Natural killer cell (primary cell): ENCODE data around the gene RFX8. TPM values are rescaled to one million over a fixed set of nuclear protein-coding genes. Genes with fewer than 3 reads are reported as not detected.

Experiments used
- ATAC-seq, 3 donors: fragments of 150-1000 bp in 2 of 3; fragments of 200-7000 bp in 1 of 3; cut with Tn5 transposase; 1 replicate in 1 of 3; 2 replicates in 2 of 3; pipeline ENCODE4 v1.10.0; 2021; ENCODE audit warnings: mild to moderate bottlenecking in 2 of 3, moderate library complexity in 2 of 3
- DNase-seq, 2 donors: peaks; one replicate each; pipeline versions ENCODE4 v3.0.0 to v3.0.0-alpha.2; 2013 to 2021; ENCODE audit warnings: mixed read lengths in 1 of 2
- H3K27ac ChIP-seq: one replicate; pipeline ENCODE4 v1.5.1; 2013; ENCODE audit warnings: mild to moderate bottlenecking, low read length
- H3K27me3 ChIP-seq: one replicate; pipeline ENCODE4 v1.6.1; 2013; ENCODE audit warnings: low read length; ENCODE audit not compliant: control insufficient read depth, insufficient read depth
- H3K36me3 ChIP-seq: one replicate; pipeline ENCODE4 v1.6.1; 2013; ENCODE audit warnings: low read length; ENCODE audit not compliant: control insufficient read depth, insufficient read depth
- H3K4me1 ChIP-seq: one replicate; pipeline ENCODE4 v1.6.1; 2013; ENCODE audit warnings: low read length; ENCODE audit not compliant: control insufficient read depth, insufficient read depth
- H3K4me3 ChIP-seq: one replicate; pipeline ENCODE4 v1.5.1; 2013; ENCODE audit warnings: low read length
- H3K9me3 ChIP-seq: one replicate; pipeline ENCODE4 v1.6.1; 2013; ENCODE audit warnings: low read length; ENCODE audit not compliant: control insufficient read depth, insufficient read depth
- H3K27ac Mint-ChIP-seq, 2 donors: one replicate each; pipeline ENCODE4 v1.8.0; 2022; ENCODE audit warnings: mild to moderate bottlenecking in 2 of 2, mixed read lengths in 2 of 2, moderate library complexity in 1 of 2
- H3K27me3 Mint-ChIP-seq, 2 donors: one replicate each; pipeline ENCODE4 v1.8.0; 2022; ENCODE audit warnings: low read depth in 2 of 2, mixed read lengths in 2 of 2
- H3K36me3 Mint-ChIP-seq: one replicate; pipeline ENCODE4 v1.8.0; 2022; ENCODE audit warnings: mixed read lengths
- H3K4me1 Mint-ChIP-seq, 2 donors: one replicate each; pipeline ENCODE4 v1.8.0; 2022; ENCODE audit warnings: mixed read lengths in 2 of 2
- H3K4me3 Mint-ChIP-seq: one replicate; pipeline ENCODE4 v1.8.0; 2022; ENCODE audit warnings: mild to moderate bottlenecking, moderate library complexity, mixed read lengths
- H3K9me3 Mint-ChIP-seq, 2 donors: one replicate each; pipeline ENCODE4 v1.8.0; 2022; ENCODE audit warnings: mixed read lengths in 2 of 2
- WGBS: methylation state at CpG from one replicate; pipeline ENCODE4 v1.1.7; 2013; ENCODE audit warnings: missing lambda C conversion rate; ENCODE audit not compliant: insufficient coverage; 5-methylcytosine and 5-hydroxymethylcytosine counted together
- intact Hi-C: fragments of 100-400 bp; cut with micrococcal nuclease; formaldehyde crosslinking; loops from one replicate; pipeline ENCODE4 v1.14.2; 2022
- total RNA-seq, 4 donors: library from RNA; stranded (reverse); fragments of 120-200 nt in 1 of 4; gene quantifications; one replicate each; pipeline versions ENCODE4 v1.2.3 to v1.2.4, GENCODE V29; 2013 to 2022
- TF ChIP-seq, protein P1 (sequence below): fragments of 200-600 bp; IDR thresholded peaks from one replicate; pipeline ENCODE4 v1.8.0; 2022; ENCODE audit warnings: antibody characterized with exemption

The RFX8 gene
- total RNA-seq, 3 donors from 2014 or later (not counting 1 experiment from before 2014, with no cell fraction given), result 0.68 TPM; not detected in 2

DNA sequence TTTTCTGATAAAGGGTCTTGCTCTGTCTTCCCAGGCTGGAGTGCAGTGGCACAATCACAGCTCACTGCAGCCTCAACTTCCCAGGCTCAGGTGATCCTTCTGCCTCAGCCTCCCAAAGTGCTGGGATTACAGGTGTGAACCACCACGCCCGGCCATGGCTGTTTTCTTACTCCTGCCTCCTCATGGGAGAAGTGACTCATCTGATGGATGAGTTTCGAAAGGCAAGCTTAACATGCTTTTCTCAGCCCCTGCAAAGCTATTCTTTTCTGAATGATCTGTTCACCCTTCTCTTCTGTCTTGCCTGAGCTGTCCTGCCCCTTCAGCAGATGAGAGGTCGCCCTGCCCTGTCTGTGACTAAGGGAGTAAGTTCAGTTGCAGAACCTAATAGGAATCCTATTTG lies 86.7 kb downstream of the RFX8 start:
- Histone ChIP-seq H3K4me1 (peaks cover 10% of the 10 kb centered on the region), H3K9me3 (no peaks in the 10 kb centered on the region), H3K36me3 (no peaks in the 10 kb centered on the region), H3K27ac (no peak overlapping the region), H3K27me3 (peaks cover 24% of the 10 kb centered on the region), H3K4me3 (no peak overlapping the region)
- ATAC-seq (no peak), DNase-seq (no peak)
- WGBS, result 64% methylated on average over 4 of the region's 4 CpGs
- Mint-ChIP-seq H3K27me3 (peaks cover 34 to 65% of the 10 kb centered on the region in 2 donors), H3K36me3 (no peaks in the 10 kb centered on the region), H3K4me1 (peaks cover 5 to 6% of the 10 kb centered on the region in 2 donors), H3K4me3 (peak overlapping the region; percentile 80), H3K9me3 (no peaks in the 10 kb centered on the region), H3K27ac (no peak overlapping the region)
- TF ChIP-seq, protein P1, sequence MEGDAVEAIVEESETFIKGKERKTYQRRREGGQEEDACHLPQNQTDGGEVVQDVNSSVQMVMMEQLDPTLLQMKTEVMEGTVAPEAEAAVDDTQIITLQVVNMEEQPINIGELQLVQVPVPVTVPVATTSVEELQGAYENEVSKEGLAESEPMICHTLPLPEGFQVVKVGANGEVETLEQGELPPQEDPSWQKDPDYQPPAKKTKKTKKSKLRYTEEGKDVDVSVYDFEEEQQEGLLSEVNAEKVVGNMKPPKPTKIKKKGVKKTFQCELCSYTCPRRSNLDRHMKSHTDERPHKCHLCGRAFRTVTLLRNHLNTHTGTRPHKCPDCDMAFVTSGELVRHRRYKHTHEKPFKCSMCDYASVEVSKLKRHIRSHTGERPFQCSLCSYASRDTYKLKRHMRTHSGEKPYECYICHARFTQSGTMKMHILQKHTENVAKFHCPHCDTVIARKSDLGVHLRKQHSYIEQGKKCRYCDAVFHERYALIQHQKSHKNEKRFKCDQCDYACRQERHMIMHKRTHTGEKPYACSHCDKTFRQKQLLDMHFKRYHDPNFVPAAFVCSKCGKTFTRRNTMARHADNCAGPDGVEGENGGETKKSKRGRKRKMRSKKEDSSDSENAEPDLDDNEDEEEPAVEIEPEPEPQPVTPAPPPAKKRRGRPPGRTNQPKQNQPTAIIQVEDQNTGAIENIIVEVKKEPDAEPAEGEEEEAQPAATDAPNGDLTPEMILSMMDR, result no peak
- intact Hi-C loops, result no loop called here

DNA sequence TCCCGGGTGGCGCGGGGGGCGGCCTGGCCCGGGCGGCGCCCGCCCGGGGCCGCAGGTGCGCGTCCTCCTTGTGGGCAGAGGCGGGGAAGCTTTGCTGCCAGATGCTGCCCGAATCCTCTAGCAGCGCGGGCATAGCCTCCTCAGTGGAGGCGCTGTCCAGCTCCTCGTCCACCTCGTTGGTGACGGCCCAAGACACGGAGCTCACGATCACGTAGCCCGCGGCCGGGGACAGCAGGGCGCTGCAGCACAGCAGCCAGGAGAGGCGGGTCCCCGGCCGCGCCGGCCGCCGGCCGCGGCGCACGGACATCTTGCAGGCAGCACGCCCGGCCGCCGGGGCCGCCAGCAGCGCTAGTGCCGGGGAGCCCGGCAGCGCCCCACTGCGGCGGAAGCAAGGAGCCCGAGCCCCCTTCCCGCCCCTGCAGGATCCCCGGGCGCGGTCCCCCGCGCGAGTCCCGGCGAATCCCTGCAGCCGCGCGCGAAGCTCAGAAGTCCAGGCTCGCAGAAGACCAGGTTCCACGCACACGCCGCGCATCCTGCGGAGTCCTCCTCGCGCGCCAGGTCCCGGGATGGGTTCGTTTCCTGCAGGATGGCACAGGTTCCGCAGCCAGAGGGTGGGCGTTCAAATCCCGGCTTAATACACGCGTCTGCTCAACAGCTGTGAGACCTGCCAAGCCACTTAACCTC lies 87.6 kb downstream of the RFX8 start, which contains the start of gene CREG2:
TSS of gene CREG2 (minus strand) at position 353 of the 684 bp plus-strand sequence. CDS start at position 307, 46 bp downstream.
- Mint-ChIP-seq H3K4me1 (peaks cover 5 to 6% of the 10 kb centered on the region in 2 donors), H3K4me3 (peak within 1 kb of the TSS; percentile 80), H3K27ac (no peak within 1 kb of the TSS), H3K36me3 (no peaks in the 10 kb centered on the region), H3K27me3 (peaks cover 32 to 72% of the 10 kb centered on the region in 2 donors), H3K9me3 (no peaks in the 10 kb centered on the region)
- DNase-seq (peak; percentile 35 to 76), ATAC-seq (peak; percentile 82 to 90 (median 86))
- Histone ChIP-seq H3K4me1 (peaks cover 10% of the 10 kb centered on the region), H3K4me3 (no peak within 1 kb of the TSS), H3K27ac (no peak within 1 kb of the TSS), H3K9me3 (no peaks in the 10 kb centered on the region), H3K36me3 (no peaks in the 10 kb centered on the region), H3K27me3 (peaks cover 24% of the 10 kb centered on the region)
- under 1% methylated on average over 79 of the region's 79 CpGs for WGBS
- TF ChIP-seq, protein P1, result peak; percentile 58
- intact Hi-C loops, result no loop called here

DNA sequence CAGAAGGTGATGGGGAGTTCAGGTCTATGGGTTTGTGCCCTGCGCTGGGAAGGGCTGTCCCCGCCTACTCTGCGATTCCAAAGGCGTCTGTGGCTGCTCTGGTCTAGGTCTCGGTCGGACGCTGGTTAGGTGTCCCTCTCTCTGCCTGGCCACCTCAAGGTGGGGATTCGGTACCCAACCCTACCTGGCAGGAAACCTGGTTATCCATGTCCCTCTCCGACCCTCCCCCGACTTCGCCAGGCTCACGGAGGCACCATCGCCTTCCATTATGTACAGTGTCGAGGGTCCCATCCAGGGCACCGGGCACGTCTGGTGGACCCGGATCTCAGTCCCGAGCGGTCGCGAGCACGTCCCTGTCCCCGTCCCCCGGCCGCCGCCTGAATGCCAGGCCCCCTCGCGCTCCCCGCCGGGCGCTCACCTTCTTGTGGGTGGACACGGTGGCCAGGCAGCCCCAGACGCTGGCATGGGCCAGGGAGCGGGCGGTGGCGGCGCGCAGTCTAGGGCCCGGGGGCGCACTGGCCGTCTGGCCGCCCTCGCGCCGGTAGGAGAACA lies 88.2 kb downstream of the RFX8 start:
- Mint-ChIP-seq H3K9me3 (no peaks in the 10 kb centered on the region), H3K27me3 (peaks cover 32 to 72% of the 10 kb centered on the region in 2 donors), H3K36me3 (no peaks in the 10 kb centered on the region), H3K4me3 (peak overlapping the region; percentile 65), H3K27ac (no peak overlapping the region), H3K4me1 (peaks cover 5 to 6% of the 10 kb centered on the region in 2 donors)
- DNase-seq (no peak), ATAC-seq (peak in 2 of 3 donors; percentile 6 to 7)
- Histone ChIP-seq H3K9me3 (no peaks in the 10 kb centered on the region), H3K4me3 (no peak overlapping the region), H3K4me1 (peaks cover 10% of the 10 kb centered on the region), H3K27me3 (peaks cover 24% of the 10 kb centered on the region), H3K36me3 (no peaks in the 10 kb centered on the region), H3K27ac (no peak overlapping the region)
- intact Hi-C loops, result no loop called here
- WGBS, result 3% methylated on average over 45 of the region's 45 CpGs
- TF ChIP-seq, protein P1, result no peak
